CD14-positive monocyte (primary cell): Measurements from ENCODE around the gene DUSP9. TPM values are rescaled to one million over a fixed set of nuclear protein-coding genes. Genes with fewer than 3 reads are reported as not detected.
A peak's percentile ranks its signal among the peaks of the same experiment; 100 is the strongest.

ENCODE experiments used
- DNase-seq, 3 donors: peaks; one replicate each; pipeline ENCODE4 v3.0.0-alpha.2; 2011 to 2022
- H2AFZ ChIP-seq: 2 replicates; pipeline ENCODE4 v1.6.0; 2012; ENCODE audit warnings: mild to moderate bottlenecking, low read depth, low read length, inconsistent platforms; ENCODE audit not compliant: insufficient read depth, poor library complexity, severe bottlenecking
- H3K27ac ChIP-seq, 2 donors: 1 replicate in 1 of 2; 2 replicates in 1 of 2; pipeline ENCODE4 v1.5.1; 2012 to 2013; ENCODE audit warnings: low read length in 2 of 2, control low read depth in 1 of 2, inconsistent platforms in 1 of 2, low read depth in 1 of 2, mild to moderate bottlenecking in 1 of 2
- H3K27me3 ChIP-seq, 2 donors: one replicate each; pipeline versions ENCODE4 v1.6.0 to v1.6.1; 2011 to 2013; ENCODE audit warnings: low read length in 2 of 2; ENCODE audit not compliant: control insufficient read depth in 2 of 2, insufficient read depth in 2 of 2
- H3K36me3 ChIP-seq, 2 donors: replicated peaks in 1 of 2; 1 replicate in 1 of 2; 2 replicates in 1 of 2; pipeline versions ENCODE4 v1.5.1 to v1.6.1; 2012 to 2013; ENCODE audit warnings: low read length in 2 of 2, control low read depth in 1 of 2, inconsistent platforms in 1 of 2, mild to moderate bottlenecking in 1 of 2; ENCODE audit not compliant: insufficient read depth in 2 of 2, control insufficient read depth in 1 of 2
- H3K4me1 ChIP-seq, 2 donors: 1 replicate in 1 of 2; 2 replicates in 1 of 2; pipeline versions ENCODE4 v1.5.1 to v1.6.1; 2012 to 2013; ENCODE audit warnings: low read length in 2 of 2, control low read depth in 1 of 2, inconsistent platforms in 1 of 2, mild to moderate bottlenecking in 1 of 2, moderate library complexity in 1 of 2; ENCODE audit not compliant: insufficient read depth in 2 of 2, control insufficient read depth in 1 of 2
- H3K4me2 ChIP-seq: replicated peaks from 2 replicates; pipeline ENCODE3; 2012; ENCODE audit warnings: low read length, moderate library complexity, mild to moderate bottlenecking; ENCODE audit not compliant: poor library complexity, severe bottlenecking; ENCODE audit errors: extremely low read depth
- H3K4me3 ChIP-seq, 3 experiments: fragments of 200-600 bp in 1 of 3; sonication (generic) in 1 of 3; replicated peaks in 1 of 3; 1 replicate in 2 of 3; 2 replicates in 1 of 3; pipeline ENCODE4 v1.5.1; 2011 to 2013; ENCODE audit warnings: low read length in 3 of 3, mild to moderate bottlenecking in 3 of 3, control low read depth in 2 of 3, low read depth in 2 of 3, inconsistent platforms in 1 of 3, moderate library complexity in 1 of 3
- H3K79me2 ChIP-seq: 2 replicates; pipeline ENCODE4 v1.6.0; 2012; ENCODE audit warnings: mild to moderate bottlenecking, control low read depth, inconsistent platforms, low read length, moderate library complexity; ENCODE audit not compliant: insufficient read depth
- H3K9ac ChIP-seq: 2 replicates; pipeline ENCODE4 v1.6.0; 2017; ENCODE audit warnings: low read length, mild to moderate bottlenecking; ENCODE audit not compliant: insufficient read depth, poor library complexity, severe bottlenecking
- H3K9me3 ChIP-seq, 2 donors: replicated peaks in 1 of 2; 1 replicate in 1 of 2; 2 replicates in 1 of 2; pipeline versions ENCODE4 v1.5.1 to v1.6.1; 2012 to 2013; ENCODE audit warnings: low read length in 2 of 2, control low read depth in 1 of 2; ENCODE audit not compliant: control insufficient read depth in 1 of 2, insufficient read depth in 1 of 2
- H4K20me1 ChIP-seq: 2 replicates; pipeline ENCODE4 v1.6.0; 2012; ENCODE audit warnings: mild to moderate bottlenecking, low read length, control low read depth, moderate library complexity; ENCODE audit not compliant: insufficient read depth
- H3K27ac Mint-ChIP-seq, 7 donors: one replicate each; pipeline ENCODE4 v1.8.0; 2020; ENCODE audit warnings: mild to moderate bottlenecking in 7 of 7, mixed read lengths in 7 of 7, moderate library complexity in 6 of 7, inconsistent platforms in 2 of 7
- H3K27me3 Mint-ChIP-seq, 3 donors: one replicate each; pipeline ENCODE4 v1.8.0; 2021 to 2022; ENCODE audit warnings: low read depth in 3 of 3, mild to moderate bottlenecking in 3 of 3, mixed read lengths in 3 of 3, moderate library complexity in 3 of 3, inconsistent platforms in 1 of 3
- H3K36me3 Mint-ChIP-seq, 2 donors: one replicate each; pipeline ENCODE4 v1.8.0; 2020; ENCODE audit warnings: mixed read lengths in 2 of 2, inconsistent platforms in 1 of 2, mild to moderate bottlenecking in 1 of 2
- H3K4me1 Mint-ChIP-seq: one replicate; pipeline ENCODE4 v1.8.0; 2020; ENCODE audit warnings: mild to moderate bottlenecking, mixed read lengths
- H3K4me3 Mint-ChIP-seq, 2 donors: one replicate each; pipeline ENCODE4 v1.8.0; 2020; ENCODE audit warnings: mild to moderate bottlenecking in 2 of 2, mixed read lengths in 2 of 2, moderate library complexity in 1 of 2
- H3K9me3 Mint-ChIP-seq, 7 donors: one replicate each; pipeline ENCODE4 v1.8.0; 2020 to 2022; ENCODE audit warnings: mixed read lengths in 7 of 7, mild to moderate bottlenecking in 6 of 7, moderate library complexity in 6 of 7, inconsistent platforms in 2 of 7
- CTCF ChIP-seq: fragments of 200-600 bp; IDR thresholded peaks from one replicate; pipeline ENCODE4 v1.8.0; 2022; ENCODE audit warnings: antibody characterized with exemption, mild to moderate bottlenecking
- WGBS: methylation state at CpG from one replicate; pipeline ENCODE4 v1.1.5; 2013; ENCODE audit warnings: missing lambda C conversion rate; ENCODE audit not compliant: insufficient coverage; 5-methylcytosine and 5-hydroxymethylcytosine counted together
- intact Hi-C, 2 donors: fragments of 100-400 bp; cut with micrococcal nuclease; formaldehyde crosslinking; loops; one replicate each; pipeline versions ENCODE4 v1.15.0 to v1.15.1; 2023
- polyA plus RNA-seq, 3 donors: library from polyadenylated mRNA; depleted of rRNA in 1 of 3; unstranded in 2 of 3; stranded (reverse) in 1 of 3; fragments of 300-500 nt in 2 of 3; fragments of >200 nt in 1 of 3; fragmentation: Illumina TruSeq in 2 of 3; gene quantifications; 1 replicate in 2 of 3; 2 replicates in 1 of 3; pipeline ENCODE4 v1.2.3, GENCODE V29; 2012 to 2021

The DUSP9 gene
- polyA plus RNA-seq, 3 donors, result not detected

GRCh38 chrX:153649915-153650782 lies 3.1 kb downstream of the DUSP9 start:
- Histone ChIP-seq H2AFZ (no peak overlapping the region), H3K36me3 (no peaks in the 10 kb centered on the region), H3K9ac (no peak overlapping the region), H3K9me3 (peaks cover 0 to 10% of the 10 kb centered on the region in 2 donors), H3K4me1 (peaks cover 0 to 2% of the 10 kb centered on the region in 2 donors), H3K4me2 (no peak overlapping the region), H3K79me2 (no peaks in the 10 kb centered on the region), H3K4me3 (no peak overlapping the region), H4K20me1 (no peaks in the 10 kb centered on the region), H3K27ac (no peak overlapping the region), H3K27me3 (peaks cover 14 to 36% of the 10 kb centered on the region in 2 donors)
- no peak for TF ChIP-seq CTCF
- peak overlapping the region in 1 of 7 donors; percentile 76 for H3K27ac Mint-ChIP-seq
- H3K4me1 Mint-ChIP-seq, result no peaks in the 10 kb centered on the region
- H3K36me3 Mint-ChIP-seq, result no peaks in the 10 kb centered on the region
- no peak for DNase-seq
- H3K9me3 Mint-ChIP-seq, result peaks cover 0 to 25% (median 7%) of the 10 kb centered on the region in 7 donors
- H3K4me3 Mint-ChIP-seq, result no peak overlapping the region
- H3K27me3 Mint-ChIP-seq, result peaks cover 23 to 38% (median 32%) of the 10 kb centered on the region in 3 donors
- intact Hi-C loops, result no loop called here
- 55% methylated on average over 9 of the region's 41 CpGs for WGBS

GRCh38 chrX:153650959-153651358 lies 4.0 kb downstream of the DUSP9 start:
- no peak overlapping the region for H3K27ac ChIP-seq
- peaks cover 0 to 10% of the 10 kb centered on the region in 2 donors for H3K9me3 ChIP-seq
- H3K27me3 ChIP-seq, result peaks cover 8 to 28% of the 10 kb centered on the region in 2 donors
- DNase-seq, result no peak
- Mint-ChIP-seq H3K4me1 (no peaks in the 10 kb centered on the region), H3K27me3 (peaks cover 21 to 36% (median 28%) of the 10 kb centered on the region in 3 donors), H3K4me3 (no peak overlapping the region), H3K9me3 (peaks cover 0 to 25% (median 7%) of the 10 kb centered on the region in 7 donors), H3K27ac (no peak overlapping the region), H3K36me3 (no peaks in the 10 kb centered on the region)
- TF ChIP-seq CTCF, result no peak
- H3K4me3 ChIP-seq, result no peak overlapping the region
- no CpG with 5 or more reads among the region's 13 CpGs for WGBS
- H3K4me1 ChIP-seq, result peaks cover 0 to 2% of the 10 kb centered on the region in 2 donors
- no peak overlapping the region for H2AFZ ChIP-seq
- intact Hi-C loops, result no loop called here
- H4K20me1 ChIP-seq, result no peaks in the 10 kb centered on the region
- no peaks in the 10 kb centered on the region for H3K36me3 ChIP-seq
- no peak overlapping the region for H3K4me2 ChIP-seq
- H3K79me2 ChIP-seq, result no peaks in the 10 kb centered on the region
- no peak overlapping the region for H3K9ac ChIP-seq
